Activated effector memory CD4-positive, alpha-beta T cell treated with anti-CD3 and anti-CD28 coated beads, Interleukin-2, amount 50 U/mL, for 16 hours (primary cell): ENCODE data around the gene TEDC1.

Experiments
- DNase-seq: peaks from one replicate; pipeline ENCODE4 v3.0.0-alpha.2; 2020

The TEDC1 gene

DNA sequence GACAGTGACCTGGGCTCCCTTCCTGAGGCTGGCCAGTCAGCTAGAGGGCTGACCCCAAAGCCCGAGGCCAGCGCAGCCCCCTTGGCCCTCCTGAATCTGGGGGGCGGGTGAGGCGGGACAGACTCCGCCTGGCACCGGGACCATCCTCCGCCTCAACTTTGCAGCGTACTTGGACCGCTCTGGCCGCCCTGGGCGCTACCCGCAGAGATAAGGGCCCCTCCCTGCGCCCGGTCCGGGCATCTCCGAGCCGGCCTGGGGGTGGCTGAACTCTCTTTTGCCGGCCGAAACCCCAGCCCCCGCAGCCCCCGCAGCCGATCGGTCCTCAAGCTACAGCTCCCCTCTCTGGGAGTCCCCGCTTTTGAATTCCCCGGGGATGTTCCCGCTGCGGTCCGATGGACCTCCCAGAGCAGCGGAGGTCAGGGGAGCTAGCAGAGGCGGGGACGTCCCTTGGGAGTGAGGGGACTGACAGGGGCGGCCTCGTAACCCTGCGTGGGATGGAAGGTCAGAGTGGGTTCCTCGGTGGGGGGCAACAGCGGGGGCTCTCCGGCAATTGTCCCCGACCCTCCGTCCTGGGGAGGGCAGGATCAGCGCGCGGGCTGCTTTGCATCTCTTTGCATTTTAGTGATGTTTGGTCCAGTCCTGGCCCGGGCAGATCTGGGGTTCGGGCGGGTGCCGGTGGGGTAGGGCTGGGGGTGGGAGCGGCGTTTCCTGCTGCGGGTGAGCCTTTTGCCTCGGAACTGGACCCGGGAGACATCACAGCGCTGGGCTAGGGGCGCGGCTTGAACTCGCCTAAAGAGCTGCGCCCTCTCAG is 4.7 kb upstream of the TEDC1 start, which contains the start of gene CRIP1:
CRIP1 (plus strand) TSS at position 724 of the 811 bp plus-strand sequence. CDS start 374 bp downstream, outside the sequence.
- peak; percentile 73 for DNase-seq

DNA sequence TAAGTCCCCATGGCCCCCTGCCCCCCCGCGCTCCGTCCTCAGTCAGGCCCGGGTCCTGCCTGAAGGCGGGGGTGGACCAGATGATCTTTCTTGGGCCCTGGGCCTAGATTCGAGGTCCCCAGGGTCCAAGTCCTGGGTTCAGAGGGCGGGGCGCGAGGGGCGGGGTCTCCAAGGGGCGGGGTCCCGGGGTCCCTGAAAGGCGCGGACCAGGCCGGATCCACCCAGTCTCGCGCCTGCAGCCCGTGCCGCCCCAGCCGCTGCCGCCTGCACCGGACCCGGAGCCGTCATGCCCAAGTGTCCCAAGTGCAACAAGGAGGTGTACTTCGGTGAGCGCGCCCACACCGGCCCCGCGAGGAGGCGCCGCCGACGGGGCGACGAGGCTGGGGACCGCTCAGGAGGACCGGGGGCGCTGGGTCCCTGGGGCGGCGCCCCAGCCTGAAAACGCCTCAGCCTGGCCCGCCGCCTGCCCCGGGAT is 4.0 kb upstream of the TEDC1 start:
- DNase-seq, result peak; percentile 87

DNA sequence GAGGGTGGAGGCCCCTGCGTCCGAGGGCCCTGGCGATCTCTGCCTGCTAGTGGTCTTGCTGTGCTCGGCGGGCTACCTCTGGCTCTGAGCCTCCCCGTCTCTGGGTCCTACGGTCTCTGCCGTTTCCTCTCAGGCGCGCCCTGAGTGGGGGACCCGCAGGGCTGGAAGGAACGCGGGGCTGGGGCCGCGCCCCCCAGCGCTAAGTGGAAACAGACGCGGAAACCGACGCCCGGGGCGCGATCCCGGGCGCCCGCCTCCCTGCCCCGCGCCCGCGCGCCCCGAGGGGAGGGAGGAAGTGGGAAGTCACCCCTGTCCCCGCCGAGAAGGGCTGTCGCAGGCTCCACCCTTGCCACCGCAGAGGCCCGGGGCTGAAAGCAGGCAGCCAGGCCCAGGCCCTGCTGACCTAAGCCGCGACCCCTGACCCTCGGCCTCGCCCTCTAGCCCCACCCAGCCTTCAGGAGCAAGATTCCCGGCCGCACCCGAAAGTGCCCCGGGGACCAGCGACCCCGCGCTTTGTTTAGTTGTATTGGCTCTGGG is 3.5 kb upstream of the TEDC1 start:
- peak; percentile 89 for DNase-seq

DNA sequence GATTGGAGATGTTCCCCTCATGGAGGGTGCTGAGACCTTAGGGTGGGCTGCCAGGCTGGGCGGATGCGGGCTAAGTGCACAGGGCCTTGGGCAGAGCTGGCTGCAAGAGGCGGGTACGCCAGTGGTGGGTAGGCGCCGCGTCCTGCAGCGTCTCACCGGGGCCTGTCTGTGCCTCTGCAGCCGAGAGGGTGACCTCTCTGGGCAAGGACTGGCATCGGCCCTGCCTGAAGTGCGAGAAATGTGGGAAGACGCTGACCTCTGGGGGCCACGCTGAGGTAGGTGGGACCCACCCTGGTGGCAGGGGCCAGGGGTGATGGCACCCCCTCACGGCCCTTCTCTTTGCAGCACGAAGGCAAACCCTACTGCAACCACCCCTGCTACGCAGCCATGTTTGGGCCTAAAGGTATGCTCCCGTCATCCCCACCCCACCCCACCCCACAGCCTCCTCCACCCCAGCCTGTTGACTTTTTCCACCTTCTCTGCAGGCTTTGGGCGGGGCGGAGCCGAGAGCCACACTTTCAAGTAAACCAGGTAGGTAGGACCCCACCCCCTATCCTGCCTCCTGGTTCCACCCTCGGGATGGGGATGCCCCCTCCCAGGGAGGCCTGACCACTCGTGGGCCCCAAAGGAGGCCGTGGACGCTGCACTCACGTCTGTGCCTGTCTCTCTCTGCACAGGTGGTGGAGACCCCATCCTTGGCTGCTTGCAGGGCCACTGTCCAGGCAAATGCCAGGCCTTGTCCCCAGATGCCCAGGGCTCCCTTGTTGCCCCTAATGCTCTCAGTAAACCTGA is 2.9 kb upstream of the TEDC1 start:
- DNase-seq, result peak; percentile 74

DNA sequence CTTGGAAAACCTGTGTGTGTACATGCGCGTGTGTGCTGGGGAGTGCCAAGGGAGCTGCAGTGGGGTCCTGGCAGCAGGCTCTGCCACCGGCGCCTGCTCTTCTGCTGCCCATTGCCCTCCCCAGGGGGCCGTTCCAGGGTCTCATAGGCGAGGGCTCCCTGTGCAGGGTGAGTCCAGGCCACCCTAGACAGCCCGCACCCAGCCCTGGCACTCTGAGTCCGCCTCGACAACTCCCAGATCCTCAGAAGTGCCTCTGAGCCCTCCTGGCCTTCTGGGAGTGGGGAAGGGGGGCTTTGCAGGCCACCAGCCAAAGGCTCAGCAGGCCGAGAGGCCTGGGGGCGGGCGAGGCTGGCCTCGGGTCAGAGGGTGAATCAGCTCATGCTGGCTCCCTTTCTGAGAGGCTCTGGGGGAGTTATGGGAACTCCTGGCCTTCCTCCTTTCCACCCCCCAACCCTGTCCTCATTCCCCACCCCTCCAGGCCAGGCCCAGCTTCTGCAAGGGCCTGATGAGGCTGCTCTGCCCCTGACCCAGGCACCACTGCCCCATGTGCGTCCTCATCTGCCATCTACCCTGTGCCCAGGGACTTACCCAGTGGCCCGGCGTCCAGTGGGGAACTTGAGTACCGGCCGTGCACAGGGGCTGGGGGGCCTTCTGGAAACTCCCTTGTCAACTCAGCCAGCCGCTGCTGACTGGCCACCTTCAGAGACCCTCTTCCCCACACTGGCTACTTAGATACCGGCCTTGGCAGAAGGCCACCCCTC is 2.1 kb upstream of the TEDC1 start:
- no peak for DNase-seq

DNA sequence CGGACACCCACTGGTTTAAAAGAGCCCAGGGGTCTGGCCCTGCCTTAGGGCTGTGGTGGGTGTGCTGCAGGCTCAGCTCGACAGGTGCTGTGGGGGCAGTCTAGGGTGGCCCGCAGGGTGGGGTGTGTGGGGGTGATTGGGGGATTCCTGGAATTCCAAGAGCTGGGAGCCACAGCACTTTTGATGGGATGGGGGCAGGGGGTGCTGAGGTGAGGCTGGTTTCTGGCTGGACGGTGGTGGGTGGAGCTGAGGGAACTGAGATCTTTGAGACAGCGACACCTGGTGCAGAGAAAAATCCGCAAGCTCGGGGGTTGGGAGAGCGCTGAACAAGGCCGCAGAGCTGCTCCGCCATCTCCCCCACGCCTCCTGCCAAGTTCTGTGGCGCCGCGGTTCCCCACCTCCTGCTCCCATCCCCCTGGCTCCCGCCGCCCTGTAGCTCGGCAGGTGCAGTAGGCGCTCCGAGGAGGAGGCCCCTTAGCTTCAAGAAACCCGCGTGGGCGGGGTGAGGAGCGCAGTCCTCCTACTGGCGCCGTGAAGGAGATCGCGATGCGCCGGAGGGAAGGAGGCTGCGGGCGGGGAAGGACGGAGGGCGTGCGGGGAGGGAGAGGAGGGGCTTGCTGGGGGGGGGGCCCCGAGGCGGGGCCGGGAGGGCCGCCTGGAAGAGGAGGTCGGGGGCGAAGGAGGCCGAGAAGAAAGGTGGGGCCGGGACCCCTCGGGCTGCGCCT is 1.3 kb upstream of the TEDC1 start:
- peak; percentile 94 for DNase-seq

DNA sequence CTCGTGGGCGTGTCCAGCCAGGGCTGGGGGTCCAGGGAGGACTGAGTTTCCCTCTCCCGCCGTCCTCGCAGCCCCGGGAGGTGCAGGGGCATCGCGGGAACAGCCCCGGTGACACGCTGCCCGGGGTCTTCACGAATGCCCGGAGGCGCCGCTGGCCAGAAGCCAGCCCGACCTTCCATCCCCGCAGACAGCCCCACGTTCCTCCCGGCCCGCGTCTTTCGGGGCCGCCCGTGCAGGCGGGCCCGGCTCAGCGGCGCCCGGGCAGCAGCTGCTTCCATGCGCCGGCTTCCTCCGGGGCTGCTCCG is 827 bp upstream of the TEDC1 start:
- no peak for DNase-seq

DNA sequence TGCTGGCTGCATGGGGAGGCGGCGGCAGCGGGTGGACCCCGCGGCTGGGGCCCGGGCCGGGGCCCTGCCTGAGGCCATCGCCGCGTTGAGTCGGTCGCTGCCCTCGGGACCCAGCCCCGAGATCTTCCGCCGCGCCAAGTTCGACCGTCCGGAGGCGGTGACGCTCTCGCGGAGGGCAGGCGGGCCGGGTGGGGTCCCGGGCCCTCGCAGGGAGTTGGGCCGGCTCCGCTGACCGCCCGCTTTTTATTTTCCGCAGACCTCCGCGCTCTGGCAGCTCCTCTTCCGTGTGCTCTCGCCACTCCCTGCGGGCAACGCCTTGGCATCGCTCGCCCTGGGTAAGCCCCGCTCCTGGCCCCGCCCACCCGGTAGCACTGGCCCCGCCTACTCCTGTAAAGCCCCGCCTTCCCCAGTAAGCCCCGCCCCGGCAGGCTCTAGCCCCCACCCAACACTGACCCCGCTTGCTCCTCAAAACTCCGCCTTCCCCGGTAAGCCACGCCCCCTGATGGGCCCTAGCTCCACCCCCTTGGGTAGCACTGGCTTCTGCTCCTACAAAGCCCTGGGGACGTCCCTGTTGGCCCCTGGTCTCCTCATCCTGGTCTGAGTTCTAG is 424 bp downstream of the TEDC1 start:
- peak; percentile 96 for DNase-seq

DNA sequence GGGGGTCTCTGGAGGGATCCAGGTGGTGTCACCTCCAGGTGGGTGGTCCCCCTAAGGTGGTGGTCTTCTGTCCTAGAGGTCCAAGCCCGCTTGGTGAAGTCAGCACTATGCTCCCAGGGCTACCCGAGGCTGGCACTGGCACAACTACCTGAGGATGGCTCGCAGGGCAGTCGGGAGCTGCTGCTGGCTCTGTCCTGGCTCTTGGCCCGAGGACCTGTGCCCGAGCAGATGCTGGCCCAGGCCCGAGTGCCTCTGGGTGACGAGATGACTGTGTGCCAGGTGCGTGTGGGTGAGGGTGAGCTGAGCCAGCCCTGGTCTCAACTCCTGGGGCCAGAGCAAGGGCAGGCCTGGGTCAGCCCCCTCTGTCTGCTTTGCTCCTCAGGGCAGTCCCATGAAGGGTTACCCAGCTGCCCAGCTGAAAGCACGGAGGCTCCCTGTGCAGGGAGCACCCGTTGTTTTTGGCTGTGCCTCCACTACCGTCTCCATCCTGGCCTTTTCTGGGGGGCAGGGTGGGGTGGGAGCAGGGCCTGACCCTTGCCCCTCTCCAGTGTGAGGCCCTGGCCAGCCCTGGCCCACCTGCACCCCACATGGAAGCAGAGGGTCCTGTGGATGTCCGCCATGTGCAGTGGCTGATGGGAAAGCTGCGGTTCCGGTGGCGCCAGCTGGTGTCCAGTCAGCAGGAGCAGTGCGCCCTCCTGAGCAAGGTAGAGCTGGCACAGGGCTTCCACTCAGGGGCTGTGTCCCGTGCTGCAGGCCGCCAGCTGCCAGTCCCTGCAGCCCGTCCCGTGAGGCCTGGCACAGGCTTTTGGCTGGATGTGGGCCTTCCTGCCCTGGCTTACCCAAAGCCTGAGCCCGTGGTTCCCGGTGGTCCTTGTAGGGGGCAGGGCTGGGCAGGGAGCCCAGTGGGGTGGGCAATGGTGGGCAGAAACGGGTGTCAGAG is 1.3 kb downstream of the TEDC1 start:
- peak; percentile 65 for DNase-seq

DNA sequence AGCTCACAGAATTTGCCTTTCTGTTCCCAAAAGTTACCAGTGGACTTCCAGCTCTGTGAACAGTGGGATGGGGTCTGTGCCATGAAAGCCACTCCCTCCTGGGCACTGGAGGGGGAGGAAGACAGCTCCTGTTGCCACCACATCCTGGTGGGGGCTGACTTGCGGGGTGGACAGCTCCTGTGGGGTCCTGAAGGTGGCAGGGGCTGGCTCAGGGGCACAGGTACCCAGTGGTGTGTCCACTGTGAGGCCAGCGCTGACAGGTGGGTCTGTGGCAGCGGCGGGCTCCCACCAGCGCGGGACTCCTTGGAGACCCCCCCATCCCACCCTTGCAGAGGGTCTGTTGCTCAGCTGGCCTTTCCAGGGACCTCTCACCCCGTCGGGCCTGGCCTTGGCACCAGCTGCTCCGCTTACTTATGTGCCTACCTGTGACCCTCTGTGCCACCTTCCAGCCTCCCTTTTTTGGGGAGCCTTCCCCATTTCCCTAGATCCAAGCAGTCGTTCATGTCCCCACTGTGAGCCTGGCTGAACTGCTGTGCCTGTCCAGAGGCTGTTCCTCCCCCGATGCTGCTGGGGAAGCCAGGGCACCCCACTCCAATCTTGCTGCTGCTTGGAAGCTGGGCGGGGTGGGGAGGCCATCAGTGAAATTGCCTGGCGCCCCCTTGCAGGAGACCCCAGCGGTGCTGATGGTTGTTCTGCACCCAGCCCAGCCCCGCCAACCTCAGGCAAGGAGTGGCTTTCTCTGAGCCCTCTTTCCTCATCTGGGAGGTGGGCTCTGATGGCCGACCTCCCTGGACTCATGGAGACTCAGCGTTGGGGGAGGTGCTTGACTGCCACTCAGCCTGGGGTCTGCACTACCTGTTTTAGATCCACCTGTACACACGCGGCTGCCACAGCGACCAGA is 2.2 kb downstream of the TEDC1 start:
- peak; percentile 63 for DNase-seq

DNA sequence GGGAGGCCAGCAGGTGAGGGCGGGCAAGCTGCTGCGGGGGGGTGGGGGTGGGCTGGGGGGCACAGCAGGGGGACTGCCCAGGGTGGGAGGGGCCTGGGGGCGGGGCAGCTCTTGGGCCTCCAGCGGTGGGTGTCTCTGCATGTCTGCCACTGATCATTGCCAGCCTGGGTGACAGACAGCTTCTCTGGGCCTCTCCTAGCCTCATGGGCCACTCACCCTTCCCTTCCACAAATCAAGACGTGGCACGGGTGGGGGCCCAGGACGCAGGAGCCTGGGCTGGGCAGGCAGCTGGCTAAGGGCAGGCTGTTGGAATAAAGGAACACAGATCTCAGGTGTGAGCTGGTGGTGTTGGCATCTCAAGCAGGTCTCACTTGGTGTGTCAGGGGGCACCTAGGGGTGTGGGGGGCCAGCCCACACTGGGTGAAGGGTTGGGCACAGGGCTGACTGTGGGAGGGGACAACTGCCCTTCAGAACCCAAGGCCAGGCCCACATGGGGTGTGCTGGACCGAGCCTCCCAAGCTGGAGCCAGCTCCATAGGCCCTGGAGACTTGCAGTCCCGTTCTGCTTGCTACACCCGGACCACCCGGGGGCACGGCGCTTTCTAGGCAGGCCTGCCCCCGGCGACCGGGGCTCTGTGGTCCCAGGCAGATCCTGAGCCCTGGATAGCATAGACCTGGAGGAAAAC is 3.0 kb downstream of the TEDC1 start:
- no peak for DNase-seq

DNA sequence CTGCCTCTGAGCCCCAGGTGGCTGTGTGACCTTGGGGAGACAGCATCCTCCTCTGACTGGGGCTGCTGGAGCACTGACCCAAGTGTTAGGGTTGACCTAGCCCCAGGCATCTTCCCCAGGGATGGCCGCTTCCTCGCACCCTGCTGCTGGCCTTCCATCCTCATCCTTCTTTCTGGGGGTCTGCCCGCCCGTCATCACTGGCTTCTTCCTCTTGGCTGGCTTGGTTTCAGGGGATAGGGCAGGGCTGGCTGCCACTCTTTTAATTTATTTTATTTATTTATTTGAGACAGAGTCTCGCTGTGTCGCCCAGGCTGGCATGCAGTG is 3.5 kb downstream of the TEDC1 start:
- DNase-seq, result no peak

DNA sequence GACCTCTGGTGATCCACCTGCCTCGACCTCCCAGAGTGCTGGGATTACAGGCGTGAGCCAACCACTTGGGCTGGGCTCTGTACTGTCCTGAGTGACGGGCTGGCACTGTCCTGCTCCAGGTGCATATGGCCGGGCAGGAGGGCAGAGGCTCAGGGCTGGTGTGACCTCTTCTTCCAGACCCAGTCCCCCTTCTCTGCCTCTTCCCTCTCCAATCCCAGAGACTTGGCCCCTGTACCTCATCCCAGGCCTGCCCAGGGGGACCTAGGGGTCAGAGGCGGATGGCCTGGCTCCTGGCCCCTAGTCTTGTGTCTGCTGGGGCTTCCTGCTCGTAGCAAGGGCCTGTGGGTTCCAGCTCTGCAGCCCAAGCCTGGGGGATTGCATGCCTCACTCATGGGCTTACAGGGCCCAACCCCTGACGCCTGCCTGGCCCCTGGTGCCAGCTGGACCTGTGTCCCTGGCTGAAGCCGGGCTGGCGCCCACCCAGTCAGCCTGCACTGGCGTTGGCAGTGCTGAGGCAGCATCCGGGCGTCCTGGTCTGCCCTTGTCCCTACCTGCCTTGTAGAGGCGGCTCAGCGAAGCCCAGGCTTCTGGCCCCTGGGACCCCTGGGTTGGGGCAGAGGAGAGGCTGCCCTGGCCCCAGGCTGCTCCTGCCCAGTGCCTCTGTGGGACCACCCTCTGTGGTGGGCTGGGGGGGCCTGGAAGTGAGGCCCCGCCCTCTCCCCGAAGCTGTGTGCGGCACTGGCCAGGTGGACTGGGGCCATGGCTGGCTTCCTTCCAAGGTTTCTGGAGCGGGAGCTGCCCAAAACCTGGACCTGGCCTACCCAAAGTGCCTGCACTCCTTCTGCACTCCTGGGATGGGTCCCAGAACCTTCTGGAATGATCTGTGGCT is 4.3 kb downstream of the TEDC1 start:
- DNase-seq, result no peak

DNA sequence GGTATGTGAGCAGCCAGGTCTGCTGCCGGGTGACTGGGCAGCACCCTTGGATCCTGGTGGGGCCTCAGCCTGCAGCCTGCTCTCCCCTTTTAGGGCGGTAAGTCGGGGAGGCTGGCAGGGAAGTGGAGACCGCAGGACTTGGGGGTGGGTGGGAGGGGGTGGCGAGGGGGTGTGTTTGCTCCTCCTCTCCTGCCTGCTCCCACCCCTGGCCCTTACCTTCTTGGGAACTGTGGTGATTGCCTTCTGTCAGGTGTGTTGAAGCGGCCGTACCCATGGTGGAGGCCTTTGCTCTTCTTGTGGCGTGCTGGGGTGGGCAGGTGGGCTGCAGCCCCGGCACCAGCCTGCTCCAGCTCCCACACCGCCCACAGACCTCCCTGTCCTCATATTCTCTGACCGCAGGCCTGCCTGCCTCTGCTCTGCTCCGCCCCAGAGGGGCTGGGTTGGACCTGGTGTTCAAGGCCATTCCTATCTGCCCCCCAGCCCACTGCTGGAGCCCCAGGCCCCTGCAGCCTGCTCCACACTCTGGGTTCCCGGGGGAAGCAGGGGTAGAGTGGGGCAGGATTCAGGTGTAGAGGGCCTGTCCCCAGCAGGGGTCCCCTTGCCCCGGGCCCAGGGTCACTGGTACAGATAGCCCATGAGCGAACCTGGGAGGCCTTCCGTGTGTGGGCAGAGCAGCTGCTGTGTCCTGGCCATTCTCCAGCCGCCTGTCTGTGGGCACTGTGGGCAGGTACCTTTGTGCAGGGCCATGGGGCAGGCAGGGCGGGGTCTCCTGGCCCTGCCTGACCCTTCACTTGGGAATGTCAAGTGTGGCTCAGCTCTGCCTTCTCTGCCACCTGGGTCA is 5.2 kb downstream of the TEDC1 start:
- no peak for DNase-seq

DNA sequence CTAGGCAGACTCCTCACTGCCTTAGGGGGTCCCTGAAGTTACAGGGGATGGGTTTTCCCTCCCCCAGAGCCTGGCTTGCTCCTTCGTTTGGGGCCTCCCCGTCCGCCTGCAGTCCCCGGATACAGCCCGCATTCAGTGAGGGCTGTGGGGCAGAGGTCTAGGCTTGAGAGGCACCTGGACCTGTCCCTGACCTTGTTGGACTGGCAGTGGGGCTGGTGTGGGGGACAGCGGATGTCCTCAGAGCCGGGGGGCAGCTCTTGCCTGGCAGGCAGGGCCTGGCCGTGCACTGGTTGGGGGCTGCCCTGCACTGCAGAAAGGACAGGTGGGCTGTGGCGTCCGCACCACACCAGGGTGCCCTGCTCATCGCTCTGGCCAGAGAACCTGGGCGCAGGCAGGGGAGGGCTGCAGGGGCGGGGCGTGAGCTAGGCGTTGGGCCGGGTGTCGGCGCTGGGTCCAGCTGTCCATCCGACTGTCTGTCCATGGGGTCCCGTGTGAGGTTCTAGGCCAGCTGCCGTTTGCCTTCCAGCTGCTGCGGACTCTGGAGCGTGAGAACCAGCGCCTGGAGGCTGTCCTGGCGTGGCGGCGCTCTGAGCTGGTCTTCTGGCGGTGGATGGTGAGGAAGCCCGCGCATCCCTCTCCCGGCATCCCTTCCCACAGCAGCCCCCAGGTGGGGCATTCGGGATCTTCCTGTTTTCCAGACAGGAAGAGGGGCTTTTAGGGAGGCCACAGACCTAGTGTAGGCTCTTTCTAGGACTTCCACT is 6.0 kb downstream of the TEDC1 start:
- no peak for DNase-seq

DNA sequence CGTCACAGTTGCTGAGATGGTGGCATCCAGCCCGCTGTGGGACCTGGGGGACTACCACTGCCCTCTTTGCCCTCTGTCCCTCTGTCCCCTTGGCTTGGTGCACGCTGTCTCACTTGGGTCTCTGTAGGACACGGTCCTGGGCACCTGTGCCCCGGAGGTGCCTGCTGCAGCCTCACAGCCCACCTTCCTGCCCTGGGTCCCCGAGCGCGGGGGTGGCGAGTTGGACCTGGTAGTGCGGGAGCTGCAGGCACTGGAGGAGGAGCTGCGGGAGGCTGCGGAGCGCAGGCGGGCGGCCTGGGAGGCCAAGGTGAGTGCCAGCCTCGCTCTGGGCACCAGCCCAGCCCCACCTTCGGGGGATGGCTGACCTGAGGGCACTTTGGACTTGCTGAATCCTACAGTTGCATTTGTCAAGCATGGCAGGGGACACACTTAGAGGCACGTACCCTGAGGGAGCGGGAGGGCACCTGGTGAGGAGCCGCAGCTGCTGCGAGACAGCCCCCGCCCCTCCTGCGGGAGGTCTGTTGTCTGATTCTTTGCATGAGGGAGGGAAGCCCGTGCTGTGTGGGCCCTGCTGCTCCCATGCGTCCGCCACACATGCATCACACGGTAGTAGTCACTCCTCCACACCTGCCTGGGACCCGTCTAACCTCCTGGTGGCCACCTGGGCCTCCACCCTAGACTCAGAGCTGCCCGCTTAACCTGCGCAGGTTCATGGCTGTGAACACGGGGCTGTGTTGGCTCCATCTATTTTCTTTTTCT is 6.8 kb downstream of the TEDC1 start:
- no peak for DNase-seq
